AG04449 (cell line): ENCODE measurements around the gene ESYT3.
"Not testable (repeated sequence)": the region's sequence is repeated elsewhere in the genome, so short reads cannot be mapped to it uniquely, and the experiment has no call there.

Experiments
- CTCF ChIA-PET: fragments of 350-600 bp; formaldehyde crosslinking; extraction: SDS; loops from one replicate; lab custom pipeline; 2021; ENCODE audit warnings: antibody characterized with exemption; lab: Yijun Ruan, JAX
- POLR2A ChIA-PET: fragments of 400-600, 350-600 bp; formaldehyde crosslinking; extraction: SDS; loops from one replicate; lab custom pipeline; 2020; ENCODE audit warnings: antibody characterized with exemption, inconsistent platforms; lab: Yijun Ruan, JAX
- DNase-seq: peaks from one replicate; pipeline ENCODE4 v3.0.0-alpha.2; 2010; ENCODE audit warnings: low read depth, low spot score
- H3K4me3 ChIP-seq: 2 replicates; pipeline ENCODE4 v1.5.1; 2011; ENCODE audit warnings: low read depth, mild to moderate bottlenecking, control low read depth, low read length
- CTCF ChIP-seq: IDR thresholded peaks from one replicate; pipeline ENCODE4 v1.5.1; 2011; ENCODE audit warnings: mild to moderate bottlenecking, moderate library complexity, low read length, control low read depth, inconsistent platforms; ENCODE audit not compliant: insufficient read depth; ENCODE audit errors: missing control alignments

ESYT3 gene

GRCh38 chr3:138473391-138473790, 39.0 kb downstream of the ESYT3 start:
- no peak for DNase-seq

GRCh38 chr3:138474163-138474562, 39.7 kb downstream of the ESYT3 start:
- CTCF ChIA-PET: interaction anchor here (1.5 to 2.0 kb wide), 2 partner anchors 141 to 442 kb away, joined by 3 to 19 read pairs; no protein-coding TSS in a partner anchor
- DNase-seq: no peak
- no peak for TF ChIP-seq CTCF
- no peak overlapping the region for H3K4me3 ChIP-seq
- POLR2A ChIA-PET: no interaction called here

More at GRCh38 chr3:138473391-138473790, 39.0 kb downstream of the ESYT3 start:
- POLR2A ChIA-PET: no interaction called here
- no peak for TF ChIP-seq CTCF
- no peak overlapping the region for H3K4me3 ChIP-seq
- CTCF ChIA-PET: interaction anchor here (1.5 to 2.0 kb wide), 2 partner anchors 140 to 442 kb away, joined by 3 to 19 read pairs; no protein-coding TSS in a partner anchor

- CTCF ChIA-PET: interaction anchor here (0.7 to 5.6 kb wide), 4 partner anchors 11 to 460 kb away, joined by 3 to 89 read pairs (median 26); no protein-coding TSS in a partner anchor
- TF ChIP-seq CTCF: no peak
- no peak overlapping the region for H3K4me3 ChIP-seq
- POLR2A ChIA-PET: no interaction called here
- DNase-seq: no peak
Measured at GRCh38 chr3:138476526-138476925, 42.1 kb downstream of the ESYT3 start.

GRCh38 chr3:138477120-138477519, 42.7 kb downstream of the ESYT3 start:
- H3K4me3 ChIP-seq: no peak overlapping the region
- no peak for DNase-seq
- CTCF ChIA-PET: interaction anchor here (0.7 to 5.6 kb wide), 5 partner anchors 9 to 446 kb away, joined by 3 to 89 read pairs (median 27); no protein-coding TSS in a partner anchor
- POLR2A ChIA-PET: no interaction called here
- TF ChIP-seq CTCF: no peak

- POLR2A ChIA-PET: no interaction called here
- TF ChIP-seq CTCF: no peak
- no peak for DNase-seq
- CTCF ChIA-PET: interaction anchor here (0.9 to 5.6 kb wide), 9 partner anchors 9 to 458 kb away, joined by 4 to 89 read pairs (median 10); partner anchors contain the start of gene CEP70
- no peak overlapping the region for H3K4me3 ChIP-seq
Measured at GRCh38 chr3:138477801-138478200, 43.4 kb downstream of the ESYT3 start.

- DNase-seq: no peak
- POLR2A ChIA-PET: no interaction called here
- peak; percentile 90 for TF ChIP-seq CTCF
- CTCF ChIA-PET: interaction anchor here (0.6 to 5.6 kb wide), 31 partner anchors 8 to 462 kb away, joined by 3 to 89 read pairs (median 4); partner anchors contain the start of genes CEP70 and ESYT3
- H3K4me3 ChIP-seq: no peak overlapping the region
Measured at GRCh38 chr3:138479438-138479863, 45.0 kb downstream of the ESYT3 start.

GRCh38 chr3:138484672-138485071, 50.3 kb downstream of the ESYT3 start:
- CTCF ChIA-PET, POLR2A ChIA-PET, DNase-seq, H3K4me3 ChIP-seq: not testable (repeated sequence)

GRCh38 chr3:138486580-138486979, 52.2 kb downstream of the ESYT3 start:
- POLR2A ChIA-PET, DNase-seq: not testable (repeated sequence)
- CTCF ChIA-PET: interaction anchor here (1.1 kb wide), 1 partner anchor 7 kb away, joined by 3 read pairs; no protein-coding TSS in a partner anchor

More at GRCh38 chr3:138486580-138486979, 52.2 kb downstream of the ESYT3 start:
- H3K4me3 ChIP-seq: not testable (repeated sequence)
